K562 (cell line): ENCODE data around the gene KDM2B. TPM values are rescaled to one million over a fixed set of nuclear protein-coding genes. Genes with fewer than 3 reads are reported as not detected.

ENCODE experiments used
- HLTF ChIP-seq: fragments of 450-650 bp; IDR thresholded peaks from 2 replicates; pipeline ENCODE4 v1.6.1; 2016
- JUND ChIP-seq, 2 experiments: IDR thresholded peaks; 2 replicates in 1 of 2; 3 replicates in 1 of 2; pipeline ENCODE4 v1.6.1; 2011; ENCODE audit warnings: borderline replicate concordance in 2 of 2, low read depth in 2 of 2, low read length in 2 of 2, improper control_type of control experiment in 1 of 2, missing biosample characterization in 1 of 2, missing genetic modification characterization in 1 of 2, missing genetic modification reagents in 1 of 2
- MAZ ChIP-seq, 2 experiments: fragments of 450-650 bp in 1 of 2; sonication (generic) in 1 of 2; formaldehyde crosslinking; IDR thresholded peaks in 1 of 2; conservative IDR thresholded peaks in 1 of 2; 2 replicates each; pipeline versions ENCODE4 v1.4.0 to v1.5.0; 2020; ENCODE audit warnings: mild to moderate bottlenecking in 1 of 2, missing genetic modification reagents in 1 of 2
- MCM2 ChIP-seq: fragments of 450-650 bp; IDR thresholded peaks from 2 replicates; pipeline ENCODE4 v1.6.1; 2017; ENCODE audit warnings: low read depth, mild to moderate bottlenecking
- MCM5 ChIP-seq: fragments of 450-650 bp; IDR thresholded peaks from 2 replicates; pipeline ENCODE4 v1.6.1; 2016; ENCODE audit warnings: low read depth
- MEIS2 ChIP-seq: fragments of 450-650 bp; IDR thresholded peaks from 2 replicates; pipeline ENCODE4 v1.6.1; 2014; ENCODE audit warnings: mild to moderate bottlenecking; ENCODE audit not compliant: partially characterized antibody
- PCBP1 ChIP-seq: fragments of 200-400 bp; formaldehyde crosslinking; IDR thresholded peaks from 2 replicates; pipeline ENCODE4 v1.6.1; 2018; ENCODE audit warnings: mild to moderate bottlenecking, low read depth, low read length; ENCODE audit not compliant: poor library complexity, severe bottlenecking
- PML ChIP-seq: IDR thresholded peaks from 2 replicates; pipeline ENCODE4 v1.6.1; 2012; ENCODE audit warnings: low read length, inconsistent platforms
- RAD51 ChIP-seq: fragments of 450-650 bp; IDR thresholded peaks from 2 replicates; pipeline ENCODE4 v1.7.1; 2016; ENCODE audit warnings: low read depth, mild to moderate bottlenecking, borderline replicate concordance
- SMAD3 ChIP-seq: fragments of 450-650 bp; formaldehyde crosslinking; conservative IDR thresholded peaks from 2 replicates; pipeline ENCODE4 v1.4.0; 2020; ENCODE audit warnings: mild to moderate bottlenecking
- SRSF3 ChIP-seq: fragments of 200-400 bp; formaldehyde crosslinking; IDR thresholded peaks from 2 replicates; pipeline ENCODE4 v1.6.1; 2016; ENCODE audit warnings: mild to moderate bottlenecking, low read length, moderate library complexity; ENCODE audit not compliant: insufficient read depth
- TRIM28 ChIP-seq: fragments of 450-650 bp; IDR thresholded peaks from 2 replicates; pipeline ENCODE4 v1.6.1; 2017
- ZC3H11A ChIP-seq: IDR thresholded peaks from 2 replicates; pipeline ENCODE4 v1.6.1; 2012; ENCODE audit warnings: low read depth, low read length, improper control_type of control experiment
- ZSCAN32 ChIP-seq: fragments of 450-650 bp; formaldehyde crosslinking; IDR thresholded peaks from 2 replicates; pipeline ENCODE4 v1.4.0; 2020; ENCODE audit warnings: mild to moderate bottlenecking, moderate library complexity
- polyA plus RNA-seq, 8 experiments: library from polyadenylated mRNA; depleted of rRNA in 4 of 8; stranded (reverse) in 5 of 8; unstranded in 3 of 8; fragments of >200 nt; fragmentation: Nextera tagmentation in 2 of 8; fragmentation: Illumina TruSeq in 1 of 8; extraction: Ambion mirVana in 2 of 8; extraction: Trizol in 1 of 8; gene quantifications; 2 replicates each; pipeline versions ENCODE4 v1.2.1 to v1.2.3, GENCODE V29; 2011 to 2014; ENCODE audit warnings: inconsistent platforms in 1 of 8, missing spikeins in 1 of 8
- total RNA-seq, 7 experiments: library from RNA; depleted of rRNA in 6 of 7; stranded (reverse); fragments of >200 nt in 6 of 7; fragmentation: Illumina TruSeq in 2 of 7; extraction: Trizol in 2 of 7; gene quantifications; 2 replicates each; pipeline versions ENCODE4 v1.2.1 to v1.2.3, GENCODE V29; 2011 to 2021; ENCODE audit warnings: low replicate concordance in 1 of 7
- TF ChIP-seq, protein P1 (sequence below): fragments of 450-650 bp; IDR thresholded peaks from 2 replicates; pipeline ENCODE4 v1.6.1; 2017; ENCODE audit warnings: antibody characterized with exemption, mild to moderate bottlenecking
- TF ChIP-seq, protein P2 (sequence below), 2 experiments: fragments of 200-800 bp in 1 of 2; sonication (Bioruptor generic) in 1 of 2; sonication (generic) in 1 of 2; formaldehyde crosslinking in 1 of 2; IDR thresholded peaks in 1 of 2; conservative IDR thresholded peaks in 1 of 2; 2 replicates each; pipeline versions ENCODE4 v1.5.0 to v1.6.1; 2016 to 2020; ENCODE audit warnings: missing compliant biosample characterization in 1 of 2, missing genetic modification characterization in 1 of 2, missing genetic modification reagents in 1 of 2
- TF ChIP-seq, protein P3 (sequence below): sonication (generic); formaldehyde crosslinking; IDR thresholded peaks from 2 replicates; pipeline ENCODE4 v1.8.0; 2022; ENCODE audit warnings: missing genetic modification reagents, mild to moderate bottlenecking, moderate library complexity, borderline replicate concordance
- TF ChIP-seq, protein P4 (sequence below): sonication (generic); formaldehyde crosslinking; IDR thresholded peaks from 2 replicates; pipeline ENCODE4 v1.9.0; 2022; ENCODE audit warnings: mild to moderate bottlenecking, missing genetic modification reagents

KDM2B gene
- total and polyA plus RNA-seq, 9 of the 15 experiments (the other 6 are each of a cell fraction or from before 2014, with no cell fraction given): 7.4 to 50.5 (median 22.5) TPM

DNA sequence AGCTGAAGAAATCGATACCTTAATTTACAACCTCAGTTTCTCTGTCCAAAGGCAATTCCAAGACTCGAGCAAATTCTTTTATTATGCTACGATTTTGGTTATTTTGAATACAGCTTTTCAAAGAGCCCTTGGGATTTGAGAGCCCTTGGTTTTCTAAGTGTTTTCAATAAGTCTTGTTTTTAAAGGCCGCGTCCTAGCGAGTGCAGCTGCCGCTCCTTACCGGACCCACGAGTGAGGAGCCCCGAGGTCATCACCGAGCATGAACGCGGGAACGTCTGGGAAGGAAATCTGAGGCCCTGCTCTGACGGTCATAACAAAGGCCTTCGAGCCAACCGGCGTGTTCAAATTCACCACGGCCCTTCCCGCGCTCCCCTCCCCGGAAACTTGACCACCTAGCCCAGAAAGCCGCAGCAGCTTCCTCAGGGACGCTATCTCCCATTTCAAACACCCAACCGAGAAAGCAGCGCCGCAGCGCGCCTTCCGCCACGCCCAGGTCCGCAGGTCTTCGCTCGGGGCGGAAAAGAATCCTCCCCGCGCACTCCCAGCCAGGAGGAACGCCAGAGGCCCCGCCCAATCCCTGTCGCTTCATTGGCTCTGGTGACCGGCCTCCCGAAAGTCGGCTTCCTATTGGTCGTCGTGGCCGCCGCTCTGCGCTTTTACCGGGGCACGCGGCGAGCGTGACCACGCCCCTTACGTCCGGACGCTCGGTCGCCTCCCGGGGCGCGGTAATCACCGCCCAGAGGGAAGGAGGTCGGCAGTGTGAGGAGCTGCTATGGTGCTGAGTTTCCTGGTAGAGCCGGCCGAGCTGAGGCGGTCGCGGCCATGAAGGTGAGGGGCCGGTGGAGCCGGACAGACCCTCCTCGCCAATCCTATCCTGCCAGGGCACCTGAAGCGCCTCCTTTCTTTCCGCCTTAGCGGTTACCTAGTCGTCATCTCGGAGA lies 181.2 kb downstream of the KDM2B start, which contains the start of gene RNF34 (continued):
- TF ChIP-seq, protein P1, sequence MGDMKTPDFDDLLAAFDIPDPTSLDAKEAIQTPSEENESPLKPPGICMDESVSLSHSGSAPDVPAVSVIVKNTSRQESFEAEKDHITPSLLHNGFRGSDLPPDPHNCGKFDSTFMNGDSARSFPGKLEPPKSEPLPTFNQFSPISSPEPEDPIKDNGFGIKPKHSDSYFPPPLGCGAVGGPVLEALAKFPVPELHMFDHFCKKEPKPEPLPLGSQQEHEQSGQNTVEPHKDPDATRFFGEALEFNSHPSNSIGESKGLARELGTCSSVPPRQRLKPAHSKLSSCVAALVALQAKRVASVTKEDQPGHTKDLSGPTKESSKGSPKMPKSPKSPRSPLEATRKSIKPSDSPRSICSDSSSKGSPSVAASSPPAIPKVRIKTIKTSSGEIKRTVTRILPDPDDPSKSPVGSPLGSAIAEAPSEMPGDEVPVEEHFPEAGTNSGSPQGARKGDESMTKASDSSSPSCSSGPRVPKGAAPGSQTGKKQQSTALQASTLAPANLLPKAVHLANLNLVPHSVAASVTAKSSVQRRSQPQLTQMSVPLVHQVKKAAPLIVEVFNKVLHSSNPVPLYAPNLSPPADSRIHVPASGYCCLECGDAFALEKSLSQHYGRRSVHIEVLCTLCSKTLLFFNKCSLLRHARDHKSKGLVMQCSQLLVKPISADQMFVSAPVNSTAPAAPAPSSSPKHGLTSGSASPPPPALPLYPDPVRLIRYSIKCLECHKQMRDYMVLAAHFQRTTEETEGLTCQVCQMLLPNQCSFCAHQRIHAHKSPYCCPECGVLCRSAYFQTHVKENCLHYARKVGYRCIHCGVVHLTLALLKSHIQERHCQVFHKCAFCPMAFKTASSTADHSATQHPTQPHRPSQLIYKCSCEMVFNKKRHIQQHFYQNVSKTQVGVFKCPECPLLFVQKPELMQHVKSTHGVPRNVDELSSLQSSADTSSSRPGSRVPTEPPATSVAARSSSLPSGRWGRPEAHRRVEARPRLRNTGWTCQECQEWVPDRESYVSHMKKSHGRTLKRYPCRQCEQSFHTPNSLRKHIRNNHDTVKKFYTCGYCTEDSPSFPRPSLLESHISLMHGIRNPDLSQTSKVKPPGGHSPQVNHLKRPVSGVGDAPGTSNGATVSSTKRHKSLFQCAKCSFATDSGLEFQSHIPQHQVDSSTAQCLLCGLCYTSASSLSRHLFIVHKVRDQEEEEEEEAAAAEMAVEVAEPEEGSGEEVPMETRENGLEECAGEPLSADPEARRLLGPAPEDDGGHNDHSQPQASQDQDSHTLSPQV: peak; percentile 65
- TF ChIP-seq JUND (IDR thresholded peaks at IDR 0.05; ENCODE audit: borderline replicate concordance, low read depth, low read length) (peak; percentile 46; the same call in 1 of the 2 replicates), JUND (tag; IDR thresholded peaks at IDR 0.05; ENCODE audit: borderline replicate concordance, low read depth, low read length) (peak; percentile 41; the same call in 1 of the 3 replicates), RAD51 (peak; percentile 62), MCM2 (no peak), ZC3H11A (no peak), SRSF3 (no peak), PML (peak; percentile 81; the same call in 1 of the 2 replicates), MEIS2 (no peak), MAZ (CRISPR knock-in tag; conservative IDR thresholded peaks at IDR 0.05 in 1 of 2, IDR thresholded peaks at IDR 0.05 in 1 of 2) (peak; percentile 59 to 61; a peak in 3 of 4 replicates), ZSCAN32 (CRISPR knock-in tag) (peak; percentile 60; the same call in 1 of the 2 replicates), SMAD3 (CRISPR knock-in tag) (0 out of 2 replicates have a peak, but pooled peaks have one; percentile 56), MCM5 (no peak), TRIM28 (peak; percentile 56; the same call in 1 of the 2 replicates), PCBP1 (peak; percentile 74), HLTF (0 out of 2 replicates have a peak, but pooled peaks have one; percentile 26)
- TF ChIP-seq, protein P2, sequence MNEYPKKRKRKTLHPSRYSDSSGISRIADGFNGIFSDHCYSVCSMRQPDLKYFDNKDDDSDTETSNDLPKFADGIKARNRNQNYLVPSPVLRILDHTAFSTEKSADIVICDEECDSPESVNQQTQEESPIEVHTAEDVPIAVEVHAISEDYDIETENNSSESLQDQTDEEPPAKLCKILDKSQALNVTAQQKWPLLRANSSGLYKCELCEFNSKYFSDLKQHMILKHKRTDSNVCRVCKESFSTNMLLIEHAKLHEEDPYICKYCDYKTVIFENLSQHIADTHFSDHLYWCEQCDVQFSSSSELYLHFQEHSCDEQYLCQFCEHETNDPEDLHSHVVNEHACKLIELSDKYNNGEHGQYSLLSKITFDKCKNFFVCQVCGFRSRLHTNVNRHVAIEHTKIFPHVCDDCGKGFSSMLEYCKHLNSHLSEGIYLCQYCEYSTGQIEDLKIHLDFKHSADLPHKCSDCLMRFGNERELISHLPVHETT (CRISPR knock-in tag; conservative IDR thresholded peaks at IDR 0.05 in 1 of 2, IDR thresholded peaks at IDR 0.05 in 1 of 2): peak in 1 of 2 experiments; percentile 85; a peak in 1 of 4 replicates
- TF ChIP-seq, protein P3, sequence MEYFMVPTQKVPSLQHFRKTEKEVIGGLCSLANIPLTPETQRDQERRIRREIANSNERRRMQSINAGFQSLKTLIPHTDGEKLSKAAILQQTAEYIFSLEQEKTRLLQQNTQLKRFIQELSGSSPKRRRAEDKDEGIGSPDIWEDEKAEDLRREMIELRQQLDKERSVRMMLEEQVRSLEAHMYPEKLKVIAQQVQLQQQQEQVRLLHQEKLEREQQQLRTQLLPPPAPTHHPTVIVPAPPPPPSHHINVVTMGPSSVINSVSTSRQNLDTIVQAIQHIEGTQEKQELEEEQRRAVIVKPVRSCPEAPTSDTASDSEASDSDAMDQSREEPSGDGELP: peak; percentile 82
- TF ChIP-seq, protein P4, sequence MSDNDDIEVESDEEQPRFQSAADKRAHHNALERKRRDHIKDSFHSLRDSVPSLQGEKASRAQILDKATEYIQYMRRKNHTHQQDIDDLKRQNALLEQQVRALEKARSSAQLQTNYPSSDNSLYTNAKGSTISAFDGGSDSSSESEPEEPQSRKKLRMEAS (CRISPR knock-in tag): peak; percentile 89
